Fibroblast of lung (primary cell): ENCODE results near the gene CRACDL. TPM values are rescaled to one million over a fixed set of nuclear protein-coding genes. Genes with fewer than 3 reads are reported as not detected.
A peak's percentile ranks its signal among the peaks of the same experiment; 100 is the strongest.

Experiments used
- DNase-seq, 2 donors: peaks; one replicate each; pipeline versions ENCODE4 v3.0.0 to v3.0.0-alpha.2; 2010; ENCODE audit warnings: low read depth in 2 of 2
- H2AFZ ChIP-seq: 2 replicates; pipeline ENCODE4 v1.5.1; 2012; ENCODE audit warnings: low read length, control low read depth, inconsistent platforms
- H3K27ac ChIP-seq: 2 replicates; pipeline ENCODE4 v1.5.1; 2011; ENCODE audit warnings: low read length, control low read depth; ENCODE audit not compliant: insufficient read depth
- H3K27me3 ChIP-seq: 2 replicates; pipeline ENCODE4 v1.5.1; 2011; ENCODE audit warnings: mild to moderate bottlenecking, low read length; ENCODE audit not compliant: control insufficient read depth, insufficient read depth
- H3K36me3 ChIP-seq: 2 replicates; pipeline ENCODE4 v1.5.1; 2011; ENCODE audit warnings: low read length; ENCODE audit not compliant: control insufficient read depth, insufficient read depth
- H3K4me1 ChIP-seq: 2 replicates; pipeline ENCODE4 v1.5.1; 2011; ENCODE audit warnings: low read length; ENCODE audit not compliant: control insufficient read depth, insufficient read depth; ENCODE audit errors: extremely low read depth
- H3K4me2 ChIP-seq: 2 replicates; pipeline ENCODE4 v1.5.1; 2011; ENCODE audit warnings: low read length, control low read depth; ENCODE audit not compliant: insufficient read depth; ENCODE audit errors: extremely low read depth
- H3K4me3 ChIP-seq, 4 experiments: fragments of 200-600 bp in 1 of 4; sonication (generic) in 1 of 4; replicated peaks in 1 of 4; 2 replicates each; pipeline ENCODE4 v1.5.1; 2011 to 2016; ENCODE audit warnings: low read length in 4 of 4, low read depth in 3 of 4, mild to moderate bottlenecking in 3 of 4, control low read depth in 2 of 4, inconsistent platforms in 1 of 4, mixed read lengths in 1 of 4; ENCODE audit not compliant: insufficient read depth in 1 of 4; ENCODE audit errors: control extremely low read depth in 1 of 4
- H3K79me2 ChIP-seq: 2 replicates; pipeline ENCODE4 v1.5.1; 2012; ENCODE audit warnings: mild to moderate bottlenecking, low read length, inconsistent platforms; ENCODE audit not compliant: control insufficient read depth, insufficient read depth
- H3K9ac ChIP-seq: 2 replicates; pipeline ENCODE4 v1.5.1; 2011; ENCODE audit warnings: mild to moderate bottlenecking, low read length, control low read depth; ENCODE audit not compliant: insufficient read depth
- H3K9me3 ChIP-seq: 2 replicates; pipeline ENCODE4 v1.5.1; 2012; ENCODE audit warnings: low read depth, low read length; ENCODE audit not compliant: control insufficient read depth, insufficient read depth
- H4K20me1 ChIP-seq: 2 replicates; pipeline ENCODE4 v1.5.1; 2011; ENCODE audit warnings: low read length; ENCODE audit not compliant: control insufficient read depth, insufficient read depth; ENCODE audit errors: extremely low read depth
- CTCF ChIP-seq, 2 donors: IDR thresholded peaks in 1 of 2; conservative IDR thresholded peaks in 1 of 2; 1 replicate in 1 of 2; 2 replicates in 1 of 2; pipeline ENCODE4 v1.5.1; 2011 to 2012; ENCODE audit warnings: low read length in 2 of 2, control low read depth in 1 of 2, inconsistent platforms in 1 of 2, low read depth in 1 of 2, mild to moderate bottlenecking in 1 of 2
- EZH2 ChIP-seq: IDR thresholded peaks from 2 replicates; pipeline ENCODE4 v1.5.1; 2012; ENCODE audit warnings: low read length, control low read depth, mild to moderate bottlenecking; ENCODE audit errors: missing control alignments
- polyA plus RNA-seq, 2 donors: library from polyadenylated mRNA; depleted of rRNA in 1 of 2; stranded (reverse) in 1 of 2; unstranded in 1 of 2; fragments of >200 nt; gene quantifications; 2 replicates each; pipeline ENCODE4 v1.2.1, GENCODE V29; 2011 to 2012; ENCODE audit warnings: missing spikeins in 1 of 2
- total RNA-seq: library from RNA; depleted of rRNA; stranded (reverse); fragments of >200 nt; gene quantifications from 2 replicates; pipeline ENCODE4 v1.2.1, GENCODE V29; 2014

CRACDL gene
- total and polyA plus RNA-seq, 2 donors (not counting 1 experiment from before 2014, with no cell fraction given), result not detected

GRCh38 chr2:98944775-98945174 lies 8.8 kb upstream of the CRACDL start:
- Histone ChIP-seq H3K9ac (no peak overlapping the region), H3K9me3 (no peaks in the 10 kb centered on the region), H3K36me3 (no peaks in the 10 kb centered on the region), H3K4me1 (no peaks in the 10 kb centered on the region), H2AFZ (no peak overlapping the region), H3K4me2 (no peak overlapping the region), H3K27ac (no peak overlapping the region), H3K79me2 (no peaks in the 10 kb centered on the region), H4K20me1 (no peaks in the 10 kb centered on the region), H3K4me3 (no peak overlapping the region), H3K27me3 (no peaks in the 10 kb centered on the region)
- TF ChIP-seq CTCF (conservative IDR thresholded peaks at IDR 0.05 in 1 of 2, IDR thresholded peaks at IDR 0.05 in 1 of 2; ENCODE audit: low read depth in 1 of 2, low read length in 2 of 2), result no peak
- TF ChIP-seq EZH2, result no peak
- peak; percentile 43 to 85 for DNase-seq

GRCh38 chr2:98940102-98940501 lies 4.1 kb upstream of the CRACDL start:
- no peak overlapping the region for H3K4me3 ChIP-seq
- no peaks in the 10 kb centered on the region for H3K4me1 ChIP-seq
- H3K27me3 ChIP-seq, result peaks cover 28% of the 10 kb centered on the region
- H3K9me3 ChIP-seq, result no peaks in the 10 kb centered on the region
- H4K20me1 ChIP-seq, result no peaks in the 10 kb centered on the region
- H3K27ac ChIP-seq, result no peak overlapping the region
- H3K4me2 ChIP-seq, result no peak overlapping the region
- no peaks in the 10 kb centered on the region for H3K36me3 ChIP-seq
- no peak overlapping the region for H2AFZ ChIP-seq
- no peak for DNase-seq
- H3K9ac ChIP-seq, result no peak overlapping the region
- TF ChIP-seq CTCF (conservative IDR thresholded peaks at IDR 0.05 in 1 of 2, IDR thresholded peaks at IDR 0.05 in 1 of 2; ENCODE audit: low read depth in 1 of 2, low read length in 2 of 2), result no peak
- TF ChIP-seq EZH2, result no peak
- H3K79me2 ChIP-seq, result no peaks in the 10 kb centered on the region

GRCh38 chr2:98937906-98938305 lies 1.9 kb upstream of the CRACDL start:
- Histone ChIP-seq H3K9ac (no peak overlapping the region), H3K27ac (no peak overlapping the region), H4K20me1 (no peaks in the 10 kb centered on the region), H3K79me2 (no peaks in the 10 kb centered on the region), H3K4me2 (no peak overlapping the region), H3K4me1 (no peaks in the 10 kb centered on the region), H3K36me3 (no peaks in the 10 kb centered on the region), H3K27me3 (peaks cover 33% of the 10 kb centered on the region), H3K9me3 (no peaks in the 10 kb centered on the region), H2AFZ (no peak overlapping the region), H3K4me3 (no peak overlapping the region)
- TF ChIP-seq CTCF (conservative IDR thresholded peaks at IDR 0.05 in 1 of 2, IDR thresholded peaks at IDR 0.05 in 1 of 2; ENCODE audit: low read depth in 1 of 2, low read length in 2 of 2), result no peak
- no peak for TF ChIP-seq EZH2
- no peak for DNase-seq
